Stomach (tissue), 4 donors: ENCODE results near the gene RAB23.

Source experiments
- POLR2A ChIP-seq, 4 donors: fragments of 450-650 bp; IDR thresholded peaks; one replicate each; pipeline ENCODE4 v1.6.1; 2016; ENCODE audit warnings: antibody characterized with exemption in 4 of 4, control low read depth in 2 of 4, mild to moderate bottlenecking in 1 of 4, moderate library complexity in 1 of 4
- POLR2AphosphoS5 ChIP-seq, 3 donors: sonication (generic); formaldehyde crosslinking; IDR thresholded peaks; one replicate each; pipeline ENCODE4 v1.6.1; 2016; ENCODE audit warnings: antibody characterized with exemption in 3 of 3
- TF ChIP-seq, protein P1 (sequence below), 7 experiments: fragments of 450-650 bp in 4 of 7; fragments of 200-600 bp in 3 of 7; sonication (generic) in 3 of 7; IDR thresholded peaks; one replicate each; pipeline ENCODE4 v1.5.1; 2016 to 2019; ENCODE audit warnings: antibody characterized with exemption in 7 of 7, control low read depth in 2 of 7, mild to moderate bottlenecking in 1 of 7

- TF ChIP-seq, protein P1, sequence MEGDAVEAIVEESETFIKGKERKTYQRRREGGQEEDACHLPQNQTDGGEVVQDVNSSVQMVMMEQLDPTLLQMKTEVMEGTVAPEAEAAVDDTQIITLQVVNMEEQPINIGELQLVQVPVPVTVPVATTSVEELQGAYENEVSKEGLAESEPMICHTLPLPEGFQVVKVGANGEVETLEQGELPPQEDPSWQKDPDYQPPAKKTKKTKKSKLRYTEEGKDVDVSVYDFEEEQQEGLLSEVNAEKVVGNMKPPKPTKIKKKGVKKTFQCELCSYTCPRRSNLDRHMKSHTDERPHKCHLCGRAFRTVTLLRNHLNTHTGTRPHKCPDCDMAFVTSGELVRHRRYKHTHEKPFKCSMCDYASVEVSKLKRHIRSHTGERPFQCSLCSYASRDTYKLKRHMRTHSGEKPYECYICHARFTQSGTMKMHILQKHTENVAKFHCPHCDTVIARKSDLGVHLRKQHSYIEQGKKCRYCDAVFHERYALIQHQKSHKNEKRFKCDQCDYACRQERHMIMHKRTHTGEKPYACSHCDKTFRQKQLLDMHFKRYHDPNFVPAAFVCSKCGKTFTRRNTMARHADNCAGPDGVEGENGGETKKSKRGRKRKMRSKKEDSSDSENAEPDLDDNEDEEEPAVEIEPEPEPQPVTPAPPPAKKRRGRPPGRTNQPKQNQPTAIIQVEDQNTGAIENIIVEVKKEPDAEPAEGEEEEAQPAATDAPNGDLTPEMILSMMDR (IDR thresholded peaks at IDR 0.05): no peak
- TF ChIP-seq POLR2AphosphoS5 (IDR thresholded peaks at IDR 0.05) (no peak), POLR2A (IDR thresholded peaks at IDR 0.05) (no peak)
Observed at GRCh38 chr6:57193177-57193576, 28.9 kb downstream of the RAB23 start.
